Stomach (tissue), 4 donors: ENCODE measurements around the gene DGCR6L.

Experiments used
- CTCF ChIP-seq, 7 experiments: fragments of 450-650 bp in 4 of 7; fragments of 200-600 bp in 3 of 7; sonication (generic) in 3 of 7; IDR thresholded peaks; one replicate each; pipeline ENCODE4 v1.5.1; 2016 to 2019; ENCODE audit warnings: antibody characterized with exemption in 7 of 7, control low read depth in 2 of 7, mild to moderate bottlenecking in 1 of 7
- EP300 ChIP-seq: sonication (generic); formaldehyde crosslinking; IDR thresholded peaks from one replicate; pipeline ENCODE4 v1.6.1; 2017; ENCODE audit warnings: antibody characterized with exemption
- POLR2AphosphoS5 ChIP-seq, 3 donors: sonication (generic); formaldehyde crosslinking; IDR thresholded peaks; one replicate each; pipeline ENCODE4 v1.6.1; 2016; ENCODE audit warnings: antibody characterized with exemption in 3 of 3

GRCh38 chr22:20297414-20298109, 22.3 kb downstream of the DGCR6L start:
- TF ChIP-seq CTCF (IDR thresholded peaks at IDR 0.05) (no peak), POLR2AphosphoS5 (IDR thresholded peaks at IDR 0.05) (no peak), EP300 (no peak)
